Heart left ventricle (tissue), 13 donors: ENCODE measurements around the gene CXCR6.

Experiments used
- CTCF ChIP-seq, 12 donors: fragments of 200-600 bp; sonication (generic) in 4 of 12; IDR thresholded peaks; one replicate each; pipeline versions ENCODE4 v1.5.0 to v1.8.0; 2018 to 2022; ENCODE audit warnings: antibody characterized with exemption in 12 of 12, mild to moderate bottlenecking in 5 of 12
- POLR2A ChIP-seq, 2 donors: fragments of 450-650 bp; IDR thresholded peaks; one replicate each; pipeline ENCODE4 v1.6.1; 2017; ENCODE audit warnings: antibody characterized with exemption in 2 of 2, mild to moderate bottlenecking in 2 of 2, moderate library complexity in 2 of 2
- donor health status: ischemic (EF 13 %, LVEDD 7.1; RV severe dilation, severe dysfunction).
- donor health status: DM: no; HTN: yes; CAD: no.
- donor health status: DM: no; HTN: no; CAD: no.
- donor health status: ischemic (EF 25% LVEDD 6.9; RV normal size, moderate dysfunction).
- donor health status: ischemic (EF 25% LVEDD 5.7; RV mildly dilated, moderate dysfunction).
- donor health status: ischemic (EF 35%, LVEDD 5.7; RV mildly dilated, moderate dysfunction).
- donor health status: nonischemic (EF 11% LVEDD 7.7; RV severe dilation, severe dysfunction).
- donor health status: DM: yes; HTN: yes; CAD: no.
- donor health status: PGD.
- donor health status: ischemic (EF 29% LVEDD 5.4; RV normal size, mild dysfunction).
- donor health status: nonischemic (EF 23%, LVEDD 6.1; RV moderate dilation, normal function).

- TF ChIP-seq CTCF (IDR thresholded peaks at IDR 0.05) (no peak), POLR2A (IDR thresholded peaks at IDR 0.05) (no peak)
Observed at GRCh38 chr3:45923755-45924154, 19.5 kb upstream of the CXCR6 start.
